GM23338 (cell line): Measurements from ENCODE around the gene SPP2. TPM values are rescaled to one million over a fixed set of nuclear protein-coding genes. Genes with fewer than 3 reads are reported as not detected.

ENCODE experiments used
- ATAC-seq: fragments of 200-7000 bp; cut with Tn5 transposase; 3 replicates; pipeline ENCODE4 v1.9.1; 2020
- DNase-seq: peaks from one replicate; pipeline ENCODE4 v3.0.0-alpha.2; 2015; ENCODE audit warnings: low spot score
- H2AFZ ChIP-seq: fragments of 200-600 bp; sonication (generic); 2 replicates; pipeline ENCODE4 v1.8.0; 2016; ENCODE audit warnings: antibody characterized with exemption, mild to moderate bottlenecking, moderate library complexity
- H3F3A ChIP-seq: fragments of 200-600 bp; sonication (generic); replicated peaks from 2 replicates; pipeline ENCODE4 v1.8.0; 2017; ENCODE audit warnings: antibody characterized with exemption, mixed run types, low read depth
- H3K27ac ChIP-seq: fragments of 200-600 bp; sonication (generic); 2 replicates; pipeline ENCODE4 v1.6.1; 2016; ENCODE audit warnings: low read depth
- H3K27me3 ChIP-seq: fragments of 200-600 bp; sonication (generic); 2 replicates; pipeline ENCODE4 v1.8.0; 2016; ENCODE audit warnings: mild to moderate bottlenecking, mixed run types, moderate library complexity; ENCODE audit not compliant: insufficient read depth
- H3K36me3 ChIP-seq: fragments of 200-600 bp; sonication (generic); 2 replicates; pipeline ENCODE4 v1.8.0; 2016; ENCODE audit warnings: mild to moderate bottlenecking; ENCODE audit not compliant: insufficient read depth
- H3K4me1 ChIP-seq: fragments of 200-600 bp; sonication (generic); 2 replicates; pipeline ENCODE4 v1.8.0; 2016; ENCODE audit warnings: mild to moderate bottlenecking, moderate library complexity; ENCODE audit not compliant: insufficient read depth
- H3K4me2 ChIP-seq: fragments of 200-600 bp; sonication (generic); 2 replicates; pipeline ENCODE4 v1.7.1; 2017; ENCODE audit warnings: mixed run types
- H3K4me3 ChIP-seq: fragments of 200-600 bp; sonication (generic); 2 replicates; pipeline ENCODE4 v1.6.1; 2016; ENCODE audit warnings: mixed run types
- H3K79me2 ChIP-seq: fragments of 200-600 bp; sonication (generic); replicated peaks from 2 replicates; pipeline ENCODE4 v1.8.0; 2017; ENCODE audit warnings: mild to moderate bottlenecking; ENCODE audit not compliant: insufficient read depth
- H3K9me2 ChIP-seq: fragments of 200-600 bp; sonication (generic); 2 replicates; pipeline ENCODE4 v1.8.0; 2017; ENCODE audit not compliant: insufficient read depth
- H4K20me1 ChIP-seq: fragments of 200-600 bp; sonication (generic); replicated peaks from 2 replicates; pipeline ENCODE4 v1.8.0; 2017; ENCODE audit warnings: mild to moderate bottlenecking; ENCODE audit not compliant: insufficient read depth
- H3K27ac Mint-ChIP-seq: 2 replicates; pipeline ENCODE4 v1.8.0; 2020; ENCODE audit warnings: inconsistent platforms, mild to moderate bottlenecking, moderate library complexity, mixed read lengths
- H3K27me3 Mint-ChIP-seq: 3 replicates; pipeline ENCODE4 v1.8.0; 2022; ENCODE audit warnings: low read depth, mild to moderate bottlenecking, moderate library complexity, mixed read lengths, inconsistent platforms; ENCODE audit not compliant: insufficient read depth, poor library complexity
- H3K36me3 Mint-ChIP-seq: 3 replicates; pipeline ENCODE4 v1.8.0; 2021; ENCODE audit warnings: low read depth, mild to moderate bottlenecking, inconsistent platforms, moderate library complexity, mixed read lengths
- H3K4me1 Mint-ChIP-seq: 3 replicates; pipeline ENCODE4 v1.8.0; 2020; ENCODE audit warnings: mild to moderate bottlenecking, inconsistent platforms, mixed read lengths
- H3K4me3 Mint-ChIP-seq: 3 replicates; pipeline ENCODE4 v1.8.0; 2021; ENCODE audit warnings: moderate library complexity, mild to moderate bottlenecking, inconsistent platforms, mixed read lengths
- H3K9me3 Mint-ChIP-seq: 3 replicates; pipeline ENCODE4 v1.8.0; 2020; ENCODE audit warnings: moderate library complexity, mild to moderate bottlenecking, inconsistent platforms, mixed read lengths
- CREB1 ChIP-seq: fragments of 250-450 bp; sonication (Bioruptor Pico); IDR thresholded peaks from 2 replicates; pipeline ENCODE4 v1.5.0; 2020; ENCODE audit warnings: low read depth, mild to moderate bottlenecking, moderate library complexity
- ETS1 ChIP-seq: IDR thresholded peaks from 2 replicates; pipeline ENCODE4 v1.6.1; 2016; ENCODE audit warnings: antibody characterized with exemption
- EZH2 ChIP-seq: fragments of 200-600 bp; sonication (generic); IDR thresholded peaks from one replicate; pipeline ENCODE4 v1.8.0; 2017; ENCODE audit warnings: antibody characterized with exemption, mild to moderate bottlenecking, low read depth; ENCODE audit not compliant: unreplicated experiment
- EZH2phosphoT487 ChIP-seq: fragments of 200-600 bp; sonication (generic); IDR thresholded peaks from one replicate; pipeline ENCODE4 v1.8.1; 2018; ENCODE audit warnings: antibody characterized with exemption; ENCODE audit not compliant: unreplicated experiment
- JUNB ChIP-seq: IDR thresholded peaks from one replicate; pipeline ENCODE4 v1.6.1; 2016; ENCODE audit warnings: antibody characterized with exemption; ENCODE audit not compliant: unreplicated experiment
- NANOG ChIP-seq: IDR thresholded peaks from 2 replicates; pipeline ENCODE4 v1.6.1; 2016; ENCODE audit warnings: antibody characterized with exemption, borderline replicate concordance
- POLR2AphosphoS5 ChIP-seq: IDR thresholded peaks from 2 replicates; pipeline ENCODE4 v1.6.1; 2016; ENCODE audit warnings: antibody characterized with exemption, low read depth
- STAT1 ChIP-seq: IDR thresholded peaks from one replicate; pipeline ENCODE4 v1.6.1; 2016; ENCODE audit warnings: antibody characterized with exemption; ENCODE audit not compliant: unreplicated experiment
- ZNF114 ChIP-seq: fragments of 250-450 bp; sonication (Bioruptor Pico); IDR thresholded peaks from 2 replicates; pipeline ENCODE4 v1.5.0; 2020; ENCODE audit warnings: mild to moderate bottlenecking, moderate library complexity
- ZNF331 ChIP-seq: fragments of 250-450 bp; sonication (Bioruptor Pico); IDR thresholded peaks from 2 replicates; pipeline ENCODE4 v1.5.0; 2020; ENCODE audit warnings: low read depth, mild to moderate bottlenecking, moderate library complexity
- polyA plus RNA-seq: library from polyadenylated mRNA; unstranded; fragments of >200 nt; fragmentation: Nextera tagmentation; extraction: Ambion mirVana; gene quantifications from 2 replicates; pipeline ENCODE4 v1.2.1, GENCODE V29; 2016
- total RNA-seq: library from RNA; depleted of rRNA; stranded (reverse); fragments of >200 nt; shearing (Covaris generic); gene quantifications from 2 replicates; pipeline ENCODE4 v1.2.3, GENCODE V29; 2014
- TF ChIP-seq, protein P1 (sequence below): IDR thresholded peaks from one replicate; pipeline ENCODE4 v1.6.1; 2018; ENCODE audit warnings: antibody characterized with exemption; ENCODE audit not compliant: unreplicated experiment
- TF ChIP-seq, protein P2 (sequence below), 2 experiments: fragments of 200-600 bp in 1 of 2; sonication (generic) in 1 of 2; conservative IDR thresholded peaks; 2 replicates each; pipeline versions ENCODE4 v1.5.1 to v1.6.1; 2016 to 2017; ENCODE audit warnings: antibody characterized with exemption in 2 of 2, low read depth in 2 of 2, mild to moderate bottlenecking in 2 of 2, moderate library complexity in 1 of 2
- TF ChIP-seq, protein P3 (sequence below): fragments of 250-450 bp; sonication (Bioruptor Pico); IDR thresholded peaks from 2 replicates; pipeline ENCODE4 v1.5.0; 2020; ENCODE audit warnings: mild to moderate bottlenecking, moderate library complexity

SPP2 gene
- total and polyA plus RNA-seq, 2 experiments from 2014 or later: not detected

DNA sequence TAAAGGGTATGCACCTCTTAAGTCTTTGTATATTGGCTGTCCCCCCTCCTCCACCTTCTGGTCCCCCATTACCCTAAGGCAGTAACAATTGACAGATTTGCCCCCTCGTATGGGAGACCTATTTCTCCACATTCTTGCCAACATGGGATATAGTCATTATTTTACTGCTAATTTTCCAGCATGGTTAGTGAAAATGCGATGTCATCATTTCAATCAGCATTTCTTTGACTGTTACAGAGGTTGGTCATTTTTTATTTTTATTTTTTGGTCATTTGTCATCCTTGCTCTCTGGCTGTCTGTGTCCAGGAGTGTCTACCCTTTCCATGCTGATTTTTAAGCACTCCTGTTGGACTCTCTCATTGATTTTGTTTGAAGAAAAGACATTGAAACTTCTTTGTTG is 45.4 kb upstream of the SPP2 start:
- Mint-ChIP-seq H3K27ac (no peak overlapping the region), H3K9me3 (no peaks in the 10 kb centered on the region), H3K36me3 (no peaks in the 10 kb centered on the region), H3K27me3 (peaks cover 5% of the 10 kb centered on the region), H3K4me1 (peaks cover 12% of the 10 kb centered on the region; the same call in 1 of the 3 replicates), H3K4me3 (no peak overlapping the region)
- no peak overlapping the region for H2AFZ ChIP-seq
- H3K4me3 ChIP-seq: no peak overlapping the region
- H3K79me2 ChIP-seq: no peaks in the 10 kb centered on the region
- no peaks in the 10 kb centered on the region for H3K9me2 ChIP-seq
- no peak for TF ChIP-seq ZNF114 (CRISPR knock-in tag)
- TF ChIP-seq STAT1: no peak
- TF ChIP-seq, protein P1, sequence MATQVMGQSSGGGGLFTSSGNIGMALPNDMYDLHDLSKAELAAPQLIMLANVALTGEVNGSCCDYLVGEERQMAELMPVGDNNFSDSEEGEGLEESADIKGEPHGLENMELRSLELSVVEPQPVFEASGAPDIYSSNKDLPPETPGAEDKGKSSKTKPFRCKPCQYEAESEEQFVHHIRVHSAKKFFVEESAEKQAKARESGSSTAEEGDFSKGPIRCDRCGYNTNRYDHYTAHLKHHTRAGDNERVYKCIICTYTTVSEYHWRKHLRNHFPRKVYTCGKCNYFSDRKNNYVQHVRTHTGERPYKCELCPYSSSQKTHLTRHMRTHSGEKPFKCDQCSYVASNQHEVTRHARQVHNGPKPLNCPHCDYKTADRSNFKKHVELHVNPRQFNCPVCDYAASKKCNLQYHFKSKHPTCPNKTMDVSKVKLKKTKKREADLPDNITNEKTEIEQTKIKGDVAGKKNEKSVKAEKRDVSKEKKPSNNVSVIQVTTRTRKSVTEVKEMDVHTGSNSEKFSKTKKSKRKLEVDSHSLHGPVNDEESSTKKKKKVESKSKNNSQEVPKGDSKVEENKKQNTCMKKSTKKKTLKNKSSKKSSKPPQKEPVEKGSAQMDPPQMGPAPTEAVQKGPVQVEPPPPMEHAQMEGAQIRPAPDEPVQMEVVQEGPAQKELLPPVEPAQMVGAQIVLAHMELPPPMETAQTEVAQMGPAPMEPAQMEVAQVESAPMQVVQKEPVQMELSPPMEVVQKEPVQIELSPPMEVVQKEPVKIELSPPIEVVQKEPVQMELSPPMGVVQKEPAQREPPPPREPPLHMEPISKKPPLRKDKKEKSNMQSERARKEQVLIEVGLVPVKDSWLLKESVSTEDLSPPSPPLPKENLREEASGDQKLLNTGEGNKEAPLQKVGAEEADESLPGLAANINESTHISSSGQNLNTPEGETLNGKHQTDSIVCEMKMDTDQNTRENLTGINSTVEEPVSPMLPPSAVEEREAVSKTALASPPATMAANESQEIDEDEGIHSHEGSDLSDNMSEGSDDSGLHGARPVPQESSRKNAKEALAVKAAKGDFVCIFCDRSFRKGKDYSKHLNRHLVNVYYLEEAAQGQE: no peak
- no peak for TF ChIP-seq POLR2AphosphoS5
- TF ChIP-seq CREB1 (CRISPR knock-in tag): no peak
- no peak for TF ChIP-seq ZNF331 (CRISPR knock-in tag)
- TF ChIP-seq, protein P2, sequence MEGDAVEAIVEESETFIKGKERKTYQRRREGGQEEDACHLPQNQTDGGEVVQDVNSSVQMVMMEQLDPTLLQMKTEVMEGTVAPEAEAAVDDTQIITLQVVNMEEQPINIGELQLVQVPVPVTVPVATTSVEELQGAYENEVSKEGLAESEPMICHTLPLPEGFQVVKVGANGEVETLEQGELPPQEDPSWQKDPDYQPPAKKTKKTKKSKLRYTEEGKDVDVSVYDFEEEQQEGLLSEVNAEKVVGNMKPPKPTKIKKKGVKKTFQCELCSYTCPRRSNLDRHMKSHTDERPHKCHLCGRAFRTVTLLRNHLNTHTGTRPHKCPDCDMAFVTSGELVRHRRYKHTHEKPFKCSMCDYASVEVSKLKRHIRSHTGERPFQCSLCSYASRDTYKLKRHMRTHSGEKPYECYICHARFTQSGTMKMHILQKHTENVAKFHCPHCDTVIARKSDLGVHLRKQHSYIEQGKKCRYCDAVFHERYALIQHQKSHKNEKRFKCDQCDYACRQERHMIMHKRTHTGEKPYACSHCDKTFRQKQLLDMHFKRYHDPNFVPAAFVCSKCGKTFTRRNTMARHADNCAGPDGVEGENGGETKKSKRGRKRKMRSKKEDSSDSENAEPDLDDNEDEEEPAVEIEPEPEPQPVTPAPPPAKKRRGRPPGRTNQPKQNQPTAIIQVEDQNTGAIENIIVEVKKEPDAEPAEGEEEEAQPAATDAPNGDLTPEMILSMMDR (conservative IDR thresholded peaks at IDR 0.05; ENCODE audit: low read depth in 2 of 2): no peak
- no peak for TF ChIP-seq EZH2phosphoT487
- no peak for TF ChIP-seq NANOG
- no peak for TF ChIP-seq ETS1
- no peak for TF ChIP-seq JUNB
- no peak for TF ChIP-seq EZH2
- TF ChIP-seq, protein P3, sequence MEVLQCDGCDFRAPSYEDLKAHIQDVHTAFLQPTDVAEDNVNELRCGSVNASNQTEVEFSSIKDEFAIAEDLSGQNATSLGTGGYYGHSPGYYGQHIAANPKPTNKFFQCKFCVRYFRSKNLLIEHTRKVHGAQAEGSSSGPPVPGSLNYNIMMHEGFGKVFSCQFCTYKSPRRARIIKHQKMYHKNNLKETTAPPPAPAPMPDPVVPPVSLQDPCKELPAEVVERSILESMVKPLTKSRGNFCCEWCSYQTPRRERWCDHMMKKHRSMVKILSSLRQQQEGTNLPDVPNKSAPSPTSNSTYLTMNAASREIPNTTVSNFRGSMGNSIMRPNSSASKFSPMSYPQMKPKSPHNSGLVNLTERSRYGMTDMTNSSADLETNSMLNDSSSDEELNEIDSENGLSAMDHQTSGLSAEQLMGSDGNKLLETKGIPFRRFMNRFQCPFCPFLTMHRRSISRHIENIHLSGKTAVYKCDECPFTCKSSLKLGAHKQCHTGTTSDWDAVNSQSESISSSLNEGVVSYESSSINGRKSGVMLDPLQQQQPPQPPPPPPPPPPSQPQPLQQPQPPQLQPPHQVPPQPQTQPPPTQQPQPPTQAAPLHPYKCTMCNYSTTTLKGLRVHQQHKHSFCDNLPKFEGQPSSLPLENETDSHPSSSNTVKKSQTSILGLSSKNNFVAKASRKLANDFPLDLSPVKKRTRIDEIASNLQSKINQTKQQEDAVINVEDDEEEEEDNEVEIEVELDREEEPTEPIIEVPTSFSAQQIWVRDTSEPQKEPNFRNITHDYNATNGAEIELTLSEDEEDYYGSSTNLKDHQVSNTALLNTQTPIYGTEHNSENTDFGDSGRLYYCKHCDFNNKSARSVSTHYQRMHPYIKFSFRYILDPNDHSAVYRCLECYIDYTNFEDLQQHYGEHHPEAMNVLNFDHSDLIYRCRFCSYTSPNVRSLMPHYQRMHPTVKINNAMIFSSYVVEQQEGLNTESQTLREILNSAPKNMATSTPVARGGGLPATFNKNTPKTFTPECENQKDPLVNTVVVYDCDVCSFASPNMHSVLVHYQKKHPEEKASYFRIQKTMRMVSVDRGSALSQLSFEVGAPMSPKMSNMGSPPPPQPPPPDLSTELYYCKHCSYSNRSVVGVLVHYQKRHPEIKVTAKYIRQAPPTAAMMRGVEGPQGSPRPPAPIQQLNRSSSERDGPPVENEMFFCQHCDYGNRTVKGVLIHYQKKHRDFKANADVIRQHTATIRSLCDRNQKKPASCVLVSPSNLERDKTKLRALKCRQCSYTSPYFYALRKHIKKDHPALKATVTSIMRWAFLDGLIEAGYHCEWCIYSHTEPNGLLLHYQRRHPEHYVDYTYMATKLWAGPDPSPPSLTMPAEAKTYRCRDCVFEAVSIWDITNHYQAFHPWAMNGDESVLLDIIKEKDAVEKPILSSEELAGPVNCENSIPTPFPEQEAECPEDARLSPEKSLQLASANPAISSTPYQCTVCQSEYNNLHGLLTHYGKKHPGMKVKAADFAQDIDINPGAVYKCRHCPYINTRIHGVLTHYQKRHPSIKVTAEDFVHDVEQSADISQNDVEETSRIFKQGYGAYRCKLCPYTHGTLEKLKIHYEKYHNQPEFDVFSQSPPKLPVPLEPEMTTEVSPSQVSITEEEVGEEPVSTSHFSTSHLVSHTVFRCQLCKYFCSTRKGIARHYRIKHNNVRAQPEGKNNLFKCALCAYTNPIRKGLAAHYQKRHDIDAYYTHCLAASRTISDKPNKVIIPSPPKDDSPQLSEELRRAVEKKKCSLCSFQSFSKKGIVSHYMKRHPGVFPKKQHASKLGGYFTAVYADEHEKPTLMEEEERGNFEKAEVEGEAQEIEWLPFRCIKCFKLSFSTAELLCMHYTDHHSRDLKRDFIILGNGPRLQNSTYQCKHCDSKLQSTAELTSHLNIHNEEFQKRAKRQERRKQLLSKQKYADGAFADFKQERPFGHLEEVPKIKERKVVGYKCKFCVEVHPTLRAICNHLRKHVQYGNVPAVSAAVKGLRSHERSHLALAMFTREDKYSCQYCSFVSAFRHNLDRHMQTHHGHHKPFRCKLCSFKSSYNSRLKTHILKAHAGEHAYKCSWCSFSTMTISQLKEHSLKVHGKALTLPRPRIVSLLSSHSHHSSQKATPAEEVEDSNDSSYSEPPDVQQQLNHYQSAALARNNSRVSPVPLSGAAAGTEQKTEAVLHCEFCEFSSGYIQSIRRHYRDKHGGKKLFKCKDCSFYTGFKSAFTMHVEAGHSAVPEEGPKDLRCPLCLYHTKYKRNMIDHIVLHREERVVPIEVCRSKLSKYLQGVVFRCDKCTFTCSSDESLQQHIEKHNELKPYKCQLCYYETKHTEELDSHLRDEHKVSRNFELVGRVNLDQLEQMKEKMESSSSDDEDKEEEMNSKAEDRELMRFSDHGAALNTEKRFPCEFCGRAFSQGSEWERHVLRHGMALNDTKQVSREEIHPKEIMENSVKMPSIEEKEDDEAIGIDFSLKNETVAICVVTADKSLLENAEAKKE: no peak
- peaks cover 8% of the 10 kb centered on the region; the same call in 1 of the 2 replicates for H3K4me1 ChIP-seq
- H3K27me3 ChIP-seq: no peaks in the 10 kb centered on the region
- no peaks in the 10 kb centered on the region for H4K20me1 ChIP-seq
- H3K4me2 ChIP-seq: no peak overlapping the region
- H3F3A ChIP-seq: no peaks in the 10 kb centered on the region
- no peaks in the 10 kb centered on the region for H3K36me3 ChIP-seq
- ATAC-seq (no peak), DNase-seq (no peak)
- no peak overlapping the region for H3K27ac ChIP-seq
